ENCODE measurements around the gene ALDH3B1.

GRCh38 chr11:68056317-68057285, 46.5 kb downstream of the ALDH3B1 start:
- no peak for TF ChIP-seq CTCF (IDR thresholded peaks at IDR 0.05)
- TF ChIP-seq POLR2A (IDR thresholded peaks at IDR 0.05) = no peak
- no peak for TF ChIP-seq POLR2AphosphoS5 (IDR thresholded peaks at IDR 0.05)
